Glutamatergic neuron (in vitro differentiated cells): ENCODE results near the gene TMEM259. TPM values are rescaled to one million over a fixed set of nuclear protein-coding genes. Genes with fewer than 3 reads are reported as not detected.

ENCODE experiments used
- DNase-seq: peaks from one replicate; pipeline ENCODE4 v3.0.0; 2022
- H3K27ac Mint-ChIP-seq: one replicate; pipeline ENCODE4 v1.8.0; 2020; ENCODE audit warnings: mild to moderate bottlenecking, mixed read lengths, inconsistent platforms; ENCODE audit not compliant: unreplicated experiment
- H3K27me3 Mint-ChIP-seq: one replicate; pipeline ENCODE4 v1.8.0; 2020; ENCODE audit warnings: mild to moderate bottlenecking, moderate library complexity, mixed read lengths, inconsistent platforms; ENCODE audit not compliant: unreplicated experiment
- H3K36me3 Mint-ChIP-seq: one replicate; pipeline ENCODE4 v1.8.0; 2020; ENCODE audit warnings: mild to moderate bottlenecking, mixed read lengths, inconsistent platforms; ENCODE audit not compliant: unreplicated experiment
- H3K4me1 Mint-ChIP-seq: one replicate; pipeline ENCODE4 v1.8.0; 2020; ENCODE audit warnings: mild to moderate bottlenecking, low read depth, mixed read lengths, inconsistent platforms; ENCODE audit not compliant: unreplicated experiment
- H3K4me3 Mint-ChIP-seq: one replicate; pipeline ENCODE4 v1.8.0; 2020; ENCODE audit warnings: mild to moderate bottlenecking, mixed read lengths, inconsistent platforms; ENCODE audit not compliant: unreplicated experiment
- H3K9me3 Mint-ChIP-seq: one replicate; pipeline ENCODE4 v1.8.0; 2020; ENCODE audit warnings: mild to moderate bottlenecking, moderate library complexity, mixed read lengths, inconsistent platforms; ENCODE audit not compliant: unreplicated experiment
- CTCF ChIP-seq: fragments of 200-600 bp; sonication (generic); IDR thresholded peaks from one replicate; pipeline ENCODE4 v1.5.0; 2021; ENCODE audit not compliant: partially characterized antibody, unreplicated experiment
- total RNA-seq: library from RNA; stranded (reverse); fragmentation: NEBNext Ultra II Directional; extraction: Animal tissue kit (Norgen Biotek cat#: 25700); gene quantifications from one replicate; pipeline ENCODE4 v1.2.1, GENCODE V29; 2021; ENCODE audit not compliant: unreplicated experiment

The TMEM259 gene
- total RNA-seq, 1 donor from 2014 or later, result 222 TPM

GRCh38 chr19:988081-988480 lies 32.8 kb downstream of the TMEM259 start:
- Mint-ChIP-seq H3K36me3 (no peaks in the 10 kb centered on the region), H3K4me3 (no peak overlapping the region), H3K4me1 (peaks cover 4% of the 10 kb centered on the region), H3K27ac (no peak overlapping the region), H3K9me3 (peaks cover 6% of the 10 kb centered on the region), H3K27me3 (peaks cover 10% of the 10 kb centered on the region)
- no peak for TF ChIP-seq CTCF
- peak; percentile 15 for DNase-seq

- Mint-ChIP-seq H3K9me3 (peaks cover 10% of the 10 kb centered on the region), H3K27me3 (peaks cover 11% of the 10 kb centered on the region), H3K4me1 (peaks cover 4% of the 10 kb centered on the region), H3K27ac (no peak overlapping the region), H3K36me3 (no peaks in the 10 kb centered on the region), H3K4me3 (no peak overlapping the region)
- no peak for TF ChIP-seq CTCF
- DNase-seq, result no peak
Measured at GRCh38 chr19:986083-986482, 34.8 kb downstream of the TMEM259 start.

- H3K36me3 Mint-ChIP-seq, result no peaks in the 10 kb centered on the region
- H3K9me3 Mint-ChIP-seq, result peaks cover 16% of the 10 kb centered on the region
- peak within 1 kb of the TSS; percentile 85 for H3K4me3 Mint-ChIP-seq
- peak within 1 kb of the TSS; percentile 90 for H3K27ac Mint-ChIP-seq
- H3K27me3 Mint-ChIP-seq, result peaks cover 15% of the 10 kb centered on the region
- H3K4me1 Mint-ChIP-seq, result peaks cover 7% of the 10 kb centered on the region
- peak; percentile 94 for DNase-seq
- TF ChIP-seq CTCF, result no peak
Measured at GRCh38 chr19:984165-984967, 36.6 kb downstream of the TMEM259 start, which contains the start of gene WDR18. Gene WDR18, plus strand, starts transcription at chr19:984345. Its CDS starts 9 bp downstream, at chr19:984354.

GRCh38 chr19:982567-983170 lies 38.3 kb downstream of the TMEM259 start:
- Mint-ChIP-seq H3K27ac (no peak overlapping the region), H3K9me3 (peaks cover 14% of the 10 kb centered on the region), H3K36me3 (no peaks in the 10 kb centered on the region), H3K4me1 (peaks cover 7% of the 10 kb centered on the region), H3K4me3 (no peak overlapping the region), H3K27me3 (peaks cover 11% of the 10 kb centered on the region)
- TF ChIP-seq CTCF, result peak; percentile 94
- DNase-seq, result peak; percentile 86
